Uterine smooth muscle cell (primary cell): ENCODE results near the gene CYBA. TPM values are rescaled to one million over a fixed set of nuclear protein-coding genes. Genes with fewer than 3 reads are reported as not detected.

ENCODE experiments used
- total RNA-seq: library from RNA; depleted of rRNA; stranded (reverse); fragments of >200 nt; gene quantifications from 2 replicates; pipeline ENCODE4 v1.2.3, GENCODE V29; 2014

Gene CYBA
- total RNA-seq, result 138 and 211 TPM in 2 replicates

GRCh38 chr16:88650749-88651275 lies at the start of gene CYBA:
Gene CYBA, minus strand, starts transcription at chr16:88651053. Its CDS starts 40 bp downstream, at chr16:88651013.

GRCh38 chr16:88686439-88687253 lies 35.8 kb upstream of the CYBA start, which contains the start of gene SNAI3:
Gene SNAI3, minus strand, starts transcription at chr16:88686507. Its CDS starts 101 bp downstream, at chr16:88686406.

GRCh38 chr16:88662843-88663606 lies 12.2 kb upstream of the CYBA start, which contains the start of gene MVD:
Gene MVD, minus strand, starts transcription at chr16:88663091. Its CDS starts 11 bp downstream, at chr16:88663080.

GRCh38 chr16:88638323-88639230 lies 12.3 kb downstream of the CYBA start, which contains the start of gene IL17C:
Gene IL17C, plus strand, starts transcription at chr16:88638572. Its CDS starts 70 bp downstream, at chr16:88638642.

Other genes starting within 250 kb of the CYBA start
- 0.55 and 1.2 TPM in 2 replicates for gene ZFPM1, start 197.8 kb downstream of the CYBA start, total RNA-seq
- gene ZC3H18, start 80.7 kb downstream of the CYBA start, total RNA-seq, result 12.9 and 16.8 TPM in 2 replicates
- 0.12 TPM in 1 of 2 replicates, not detected in the other for gene IL17C, start 12.5 kb downstream of the CYBA start, total RNA-seq
- gene MVD, start 12.0 kb upstream of the CYBA start, total RNA-seq, result 186 and 246 TPM in 2 replicates
- 0.11 and 0.12 TPM in 2 replicates for gene SNAI3, start 35.5 kb upstream of the CYBA start, total RNA-seq
- gene RNF166, start 55.4 kb upstream of the CYBA start, total RNA-seq, result 17.5 and 18.6 TPM in 2 replicates
- gene CTU2, start 55.5 kb upstream of the CYBA start, total RNA-seq, result 17.9 and 28.8 TPM in 2 replicates
- gene PIEZO1, start 134.2 kb upstream of the CYBA start, total RNA-seq, result 205 and 266 TPM in 2 replicates
- gene CDT1, start 152.7 kb upstream of the CYBA start, total RNA-seq, result 6.1 and 25.0 TPM in 2 replicates
- 60.5 and 67.5 TPM in 2 replicates for gene APRT, start 160.9 kb upstream of the CYBA start, total RNA-seq
- gene GALNS, start 205.9 kb upstream of the CYBA start, total RNA-seq, result 26.8 and 30.7 TPM in 2 replicates
- 50.2 and 59.4 TPM in 2 replicates for gene TRAPPC2L, start 206.1 kb upstream of the CYBA start, total RNA-seq
- gene PABPN1L, start 215.6 kb upstream of the CYBA start, total RNA-seq, result not detected in 2 replicates